ENCODE results near the gene NRIP3. TPM values are rescaled to one million over a fixed set of nuclear protein-coding genes. Genes with fewer than 3 reads are reported as not detected.

NRIP3 gene
- total RNA-seq, 1 experiment from 2014 or later = 26.9 TPM

- no peak for DNase-seq (ENCODE audit: low spot score)
These were observed 71.1 kb downstream of the NRIP3 start, which contains the start of gene C11orf16 for GRCh38 chr11:8932564-8933180. TSS of gene C11orf16 (minus strand) at chr11:8932947. CDS start at chr11:8932308, 639 bp downstream.

Other genes with a start within 250 kb of the NRIP3 start
- 51.1 and 52.7 TPM in 2 replicates for gene AKIP1, start 92.8 kb downstream of the NRIP3 start, total RNA-seq (2014; rRNA removed; shearing (Covaris generic))
- not detected in 2 replicates for gene C11orf16, start 71.1 kb downstream of the NRIP3 start, total RNA-seq (2014; rRNA removed; shearing (Covaris generic))
- gene ASCL3, start 61.0 kb downstream of the NRIP3 start, total RNA-seq (2014; rRNA removed; shearing (Covaris generic)) = not detected in 2 replicates
- gene TMEM9B, start 39.6 kb downstream of the NRIP3 start, total RNA-seq (2014; rRNA removed; shearing (Covaris generic)) = 49.6 and 53.1 TPM in 2 replicates
- gene SCUBE2, start 87.6 kb upstream of the NRIP3 start, total RNA-seq (2014; rRNA removed; shearing (Covaris generic)) = 0.10 TPM in 1 of 2 replicates, not detected in the other